NCI-H2171 (cell line): Measurements from ENCODE around the gene ZBTB25.

ENCODE experiments used
- DNase-seq: peaks from one replicate; lab custom pipeline; 2025; lab: John Stamatoyannopoulos, UW

The ZBTB25 gene

DNA sequence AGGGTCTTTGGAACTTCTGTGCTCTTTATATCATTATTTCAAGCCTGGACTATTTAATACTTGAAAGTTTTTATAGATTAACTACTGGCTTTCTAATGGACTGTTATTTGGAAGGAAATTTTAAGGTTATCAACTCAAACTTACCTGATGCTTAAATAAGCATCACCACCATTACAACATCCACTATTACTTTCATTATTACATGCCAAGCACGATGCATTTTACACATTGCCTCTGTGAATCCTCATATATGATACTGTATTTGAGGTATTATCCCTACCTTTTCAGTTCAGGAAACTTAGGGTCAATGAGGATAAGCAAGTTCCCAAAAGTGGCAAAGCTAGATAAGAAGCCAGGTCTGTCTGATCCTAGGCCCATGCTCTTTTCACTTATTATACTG is 13.3 kb upstream of the ZBTB25 start:
- no peak for DNase-seq

GRCh38 chr14:64515053-64515452 is 11.4 kb upstream of the ZBTB25 start:
- DNase-seq: no peak

- DNase-seq: no peak
These were observed 9.6 kb upstream of the ZBTB25 start for GRCh38 chr14:64513271-64513670.

DNA sequence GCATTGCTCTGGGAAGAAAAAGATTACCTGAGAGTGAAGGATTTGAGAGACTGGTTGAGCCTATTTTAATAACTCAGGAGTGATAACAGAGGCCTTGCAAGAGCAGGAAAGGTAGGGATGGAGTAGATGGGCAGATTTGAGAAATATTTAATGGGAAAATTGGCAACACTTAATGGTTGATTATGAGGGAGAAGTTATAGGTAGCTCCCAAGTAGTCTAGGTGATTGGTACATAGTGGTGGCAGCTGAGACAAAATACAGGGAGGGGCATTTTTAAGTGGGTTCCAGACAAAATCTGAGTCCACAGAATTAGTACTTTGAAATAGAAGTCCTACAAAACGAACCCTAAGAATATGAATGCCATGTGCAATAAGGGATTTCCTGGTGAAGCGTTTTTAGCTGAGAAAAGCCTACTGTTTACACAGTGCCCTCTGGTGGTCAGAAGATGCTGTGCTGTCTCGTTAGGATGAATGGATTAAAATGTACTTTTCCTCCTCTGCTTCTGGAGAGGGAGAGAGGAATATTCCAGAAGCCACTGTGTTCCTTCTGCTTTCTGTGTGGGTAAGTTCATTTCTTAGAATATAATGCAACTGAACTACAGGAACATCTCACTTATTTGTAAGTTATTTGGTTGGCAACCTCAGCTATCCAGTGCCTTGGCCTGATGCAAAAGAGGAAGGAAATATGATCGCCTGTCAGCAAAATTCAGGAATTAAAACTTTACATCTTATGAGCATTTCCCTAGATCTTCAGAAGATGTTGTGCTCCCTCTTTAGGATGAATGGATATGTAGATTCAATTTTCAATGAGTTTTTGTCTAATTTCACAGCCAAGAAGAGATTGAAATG is 7.4 kb upstream of the ZBTB25 start:
- DNase-seq: peak; percentile 56

DNA sequence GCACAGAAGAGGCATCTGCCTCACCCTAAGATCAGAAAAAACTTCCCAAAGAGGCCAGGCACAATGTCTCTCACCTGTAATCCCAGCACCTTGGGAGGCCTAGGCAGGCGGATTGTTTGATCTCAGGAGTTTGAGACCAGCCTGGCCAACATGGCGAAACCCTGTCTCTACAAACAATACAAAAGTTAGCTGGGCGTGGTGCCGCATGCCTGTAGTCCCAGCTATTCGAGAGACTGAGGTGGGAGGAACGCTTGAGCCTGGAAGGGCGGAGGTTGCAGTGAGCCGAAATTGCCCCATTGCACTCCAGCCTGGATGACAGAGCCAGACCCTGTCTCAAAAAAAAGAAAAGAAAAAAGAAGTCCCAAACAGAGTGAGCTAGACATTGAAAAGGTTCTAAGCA is 5.4 kb upstream of the ZBTB25 start:
- DNase-seq: no peak

- DNase-seq: no peak
These were observed 4.7 kb upstream of the ZBTB25 start for GRCh38 chr14:64508215-64508776.

- DNase-seq: no peak
These were observed 3.9 kb upstream of the ZBTB25 start for GRCh38 chr14:64507376-64508156.

DNA sequence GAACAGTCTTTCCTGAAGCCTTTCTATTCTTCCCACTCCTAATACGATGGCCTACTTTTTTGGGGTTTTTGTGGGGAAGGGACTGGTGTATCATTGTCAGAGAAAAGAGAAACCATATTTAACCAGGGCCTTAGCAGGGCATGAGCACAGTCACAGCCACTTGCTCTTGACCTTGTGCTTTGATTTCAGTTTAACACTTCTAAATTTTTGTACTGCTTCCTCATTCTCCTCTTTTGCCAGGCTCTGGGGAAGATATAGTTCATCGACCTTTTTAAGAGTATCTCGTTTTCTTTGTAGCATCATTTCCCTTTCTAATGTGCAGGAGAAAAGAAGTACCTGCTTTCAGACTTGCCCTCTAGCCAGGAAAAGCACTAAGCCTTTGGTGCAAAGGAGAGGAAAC is 3.1 kb upstream of the ZBTB25 start:
- no peak for DNase-seq

DNA sequence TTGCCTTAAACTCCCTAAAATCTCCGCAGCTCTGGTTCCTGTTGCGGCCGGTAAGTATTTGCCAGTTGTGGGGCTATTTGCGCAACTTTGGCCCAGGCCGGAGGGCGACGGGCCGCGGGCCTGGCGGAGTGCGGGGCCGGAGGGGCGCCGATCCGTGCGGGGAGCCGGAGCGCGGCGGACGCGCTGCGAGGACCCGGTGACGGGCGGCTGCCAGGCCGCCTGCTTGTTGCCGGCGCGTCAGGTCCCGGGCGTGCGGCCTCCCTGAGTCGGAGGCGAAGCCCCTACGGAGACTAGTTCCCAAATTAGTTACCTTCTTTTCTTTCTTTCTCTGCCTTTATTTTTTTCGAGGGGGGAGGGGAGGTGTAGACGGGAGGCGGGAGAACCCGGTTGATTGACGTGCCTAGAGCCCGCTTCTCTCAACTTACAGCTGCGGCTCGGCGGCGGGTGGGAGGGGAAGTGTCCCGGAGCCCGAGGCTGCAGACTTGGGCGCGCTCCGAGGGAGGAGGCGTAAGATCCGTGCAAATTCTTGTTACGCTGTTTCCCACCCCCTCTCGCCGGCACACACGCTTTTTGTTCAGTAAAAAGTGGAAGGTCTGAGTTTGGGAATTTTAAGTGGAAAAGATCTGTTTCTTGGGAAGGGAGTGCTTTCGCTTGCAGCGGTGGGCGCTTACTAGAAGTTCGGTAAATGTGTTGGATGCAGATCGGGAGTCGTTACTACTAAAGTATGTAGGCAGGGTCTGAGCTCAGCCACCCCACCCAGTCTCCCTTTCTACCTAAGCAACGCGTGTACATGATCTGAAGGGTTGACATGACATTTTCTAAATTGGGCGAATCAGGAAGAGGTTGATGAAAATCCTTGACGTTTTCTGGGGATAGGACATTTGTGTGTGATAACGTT is 1.5 kb upstream of the ZBTB25 start:
- peak; percentile 94 for DNase-seq

GRCh38 chr14:64504310-64504896 is 765 bp upstream of the ZBTB25 start, which contains the start of gene ZBTB1:
Gene ZBTB1, plus strand, starts transcription at chr14:64504770. Its CDS starts 16,735 bp downstream, at chr14:64521505.
- peak; percentile 79 for DNase-seq

DNA sequence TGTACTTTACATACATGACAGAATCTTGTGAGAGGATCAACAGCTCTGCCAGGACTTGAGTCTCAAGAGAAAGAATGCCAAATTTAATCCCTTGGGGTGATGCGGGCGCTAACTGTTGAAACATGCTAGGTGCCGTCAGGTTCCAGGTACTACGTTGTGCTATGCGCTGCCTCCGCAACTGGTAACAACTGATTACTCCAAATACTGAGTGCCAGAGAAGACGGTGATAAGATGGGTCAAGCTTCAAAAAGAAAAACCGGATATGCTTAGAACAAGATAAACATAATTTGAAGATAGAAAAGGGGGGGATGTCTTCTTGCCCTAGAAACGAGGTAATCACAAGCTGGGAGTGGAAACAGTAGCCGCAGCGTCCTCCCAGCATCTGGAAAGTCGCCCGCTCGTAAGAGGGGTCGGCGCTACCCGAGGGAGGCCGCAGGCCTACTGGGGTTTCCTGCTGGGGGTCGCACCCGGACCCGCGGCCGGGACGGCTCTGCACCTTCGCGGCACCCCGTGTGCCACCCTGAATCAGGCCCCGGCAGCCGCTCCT is 678 bp downstream of the ZBTB25 start:
- peak; percentile 28 for DNase-seq

DNA sequence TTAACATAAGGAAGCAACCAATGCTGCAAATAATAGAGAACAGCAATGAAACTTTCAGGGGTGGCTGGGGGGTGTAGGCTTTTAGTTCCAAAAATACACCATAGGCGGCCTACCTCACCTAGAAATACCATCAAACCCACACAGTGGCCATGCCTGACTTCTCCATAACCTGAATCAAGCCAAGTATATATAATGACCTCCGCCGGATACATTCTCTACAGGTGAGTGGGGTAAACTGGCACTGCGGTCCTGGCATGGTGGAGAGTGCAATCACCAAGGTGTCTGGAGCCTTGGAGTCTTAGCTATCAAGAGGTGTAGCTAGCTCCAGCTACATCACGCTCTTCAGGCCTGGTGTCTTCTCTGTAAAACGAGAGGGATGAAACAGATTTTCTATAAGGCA is 1.2 kb downstream of the ZBTB25 start:
- no peak for DNase-seq

- no peak for DNase-seq
These were observed 2.0 kb downstream of the ZBTB25 start for GRCh38 chr14:64501411-64502171.

DNA sequence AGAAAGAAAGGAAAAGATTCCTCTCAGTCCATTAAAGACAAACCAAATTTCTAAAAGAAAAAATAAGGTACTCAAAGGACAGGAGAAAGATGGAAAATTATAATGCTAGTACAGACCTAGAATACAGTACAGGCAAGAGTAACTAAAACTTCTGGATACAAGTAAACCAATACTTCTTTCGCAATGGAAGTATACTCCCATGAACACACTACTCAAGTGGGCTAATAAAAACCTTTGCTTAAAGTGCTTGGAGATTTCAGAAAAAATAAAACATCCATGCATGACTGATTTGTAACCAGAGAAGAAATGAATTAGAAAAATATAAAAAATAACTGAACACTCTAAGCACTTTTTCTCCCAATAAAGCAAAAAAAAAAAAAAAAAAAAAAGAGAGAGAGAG is 3.5 kb downstream of the ZBTB25 start:
- DNase-seq: no peak

DNA sequence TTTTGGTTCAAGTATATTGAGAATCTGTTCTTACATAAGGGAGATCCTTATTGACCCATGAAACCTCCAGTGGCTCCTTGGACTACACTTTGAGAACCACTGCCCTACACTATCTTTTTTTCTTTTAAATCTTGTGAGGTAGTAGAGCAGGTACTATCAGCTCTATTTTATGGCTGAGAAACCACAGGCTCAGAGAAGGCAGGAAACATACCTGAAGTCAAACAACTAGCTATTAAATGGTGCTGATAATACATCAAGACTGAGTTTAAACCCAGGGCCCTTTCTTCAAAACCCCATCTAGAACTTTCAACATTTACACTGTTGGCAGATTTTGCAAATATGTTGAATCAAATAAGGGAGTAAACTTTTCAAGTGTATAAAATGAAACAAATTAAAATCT is 6.9 kb downstream of the ZBTB25 start:
- DNase-seq: no peak

- no peak for DNase-seq
These were observed 8.4 kb downstream of the ZBTB25 start for GRCh38 chr14:64495252-64495651.

DNA sequence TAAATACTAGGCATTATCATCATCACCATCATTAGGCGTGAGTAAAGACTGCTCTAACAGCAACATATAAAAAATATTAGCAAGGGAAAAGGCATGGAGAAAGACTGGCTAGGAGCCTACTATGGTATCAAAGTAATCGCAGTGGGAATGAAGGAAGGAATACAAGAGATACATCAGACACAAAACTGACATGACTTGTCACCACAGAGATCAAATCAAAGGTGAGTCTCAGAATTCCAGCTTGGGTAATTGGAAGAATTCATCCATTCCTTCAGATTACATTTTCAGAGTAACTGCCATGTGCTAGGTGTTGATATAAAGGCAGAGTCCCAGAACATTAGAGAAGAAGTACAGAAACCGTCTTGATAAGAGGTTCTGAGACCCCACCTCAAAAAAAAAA is 10.2 kb downstream of the ZBTB25 start:
- DNase-seq: no peak

DNA sequence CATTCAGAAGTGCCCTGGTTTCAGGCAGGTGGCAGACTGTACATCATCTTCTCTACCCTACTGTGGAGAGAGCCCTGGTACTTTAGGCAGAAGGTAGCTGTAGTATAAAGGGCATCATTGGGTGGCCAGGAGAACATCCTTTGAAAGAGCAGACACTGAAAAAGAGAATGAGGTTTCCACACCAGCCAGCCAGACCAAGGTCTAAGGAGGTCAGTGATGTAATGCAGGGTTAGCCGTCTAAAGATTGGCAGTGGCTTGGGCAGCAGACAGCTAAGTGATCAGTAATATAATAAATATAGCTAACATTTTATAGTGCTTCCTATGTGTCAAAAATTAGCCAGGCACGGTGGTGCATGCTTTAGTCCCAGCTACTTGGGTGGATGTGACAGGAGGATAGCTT is 12.0 kb downstream of the ZBTB25 start:
- DNase-seq: no peak

GRCh38 chr14:64488590-64489099 is 15.0 kb downstream of the ZBTB25 start:
- DNase-seq: no peak

DNA sequence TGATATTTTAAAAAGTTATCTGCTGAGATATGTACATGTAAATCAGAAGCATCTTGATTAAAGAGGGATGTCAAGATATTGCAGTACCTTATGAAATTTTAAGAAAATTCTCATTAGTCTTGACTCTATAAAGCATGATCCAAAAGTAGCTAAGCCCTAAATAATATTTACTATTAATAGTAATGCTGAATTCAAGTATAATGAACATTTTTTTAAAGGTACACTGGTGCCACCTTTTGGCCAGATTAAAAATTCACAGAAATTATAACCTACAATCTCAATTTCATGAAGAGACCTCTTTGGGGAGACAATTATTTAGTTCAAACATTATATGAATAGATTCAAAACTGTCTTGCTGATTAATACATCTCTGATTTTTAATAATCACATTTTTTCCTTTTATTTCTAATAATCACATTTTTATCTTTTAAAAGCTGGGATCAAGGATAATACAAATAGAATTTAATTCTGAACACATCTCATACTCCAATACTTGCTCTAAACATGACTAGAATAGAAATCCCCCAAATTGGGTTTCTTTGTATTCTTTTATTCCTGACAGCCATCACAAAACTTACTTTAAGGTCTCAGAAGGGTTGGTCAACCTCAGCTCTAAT is 24.9 kb downstream of the ZBTB25 start:
- DNase-seq: peak; percentile 3
